Bronchial epithelial cell (primary cell): ENCODE results near the gene MEX3A. TPM values are rescaled to one million over a fixed set of nuclear protein-coding genes. Genes with fewer than 3 reads are reported as not detected.
A peak's percentile ranks its signal among the peaks of the same experiment; 100 is the strongest.

Experiments
- DNase-seq: peaks from one replicate; pipeline ENCODE4 v3.0.0-alpha.2; 2010; ENCODE audit warnings: low read depth
- FAIRE-seq: peaks from 2 replicates; lab custom pipeline; 2011; peaks lifted over from hg19 to GRCh38; lab: Jason Lieb, UNC
- H3K27me3 ChIP-seq: 2 replicates; pipeline ENCODE4 v1.5.1; 2011; ENCODE audit warnings: low read length; ENCODE audit not compliant: control insufficient read depth, insufficient read depth
- H3K36me3 ChIP-seq: 2 replicates; pipeline ENCODE4 v1.5.1; 2011; ENCODE audit warnings: low read length; ENCODE audit not compliant: control insufficient read depth, insufficient read depth
- H3K4me3 ChIP-seq: 2 replicates; pipeline ENCODE4 v1.5.1; 2011; ENCODE audit warnings: mild to moderate bottlenecking, low read depth, low read length, control low read depth
- CTCF ChIP-seq: IDR thresholded peaks from 2 replicates; pipeline ENCODE4 v1.5.1; 2011; ENCODE audit warnings: mild to moderate bottlenecking, moderate library complexity, low read length, control low read depth, inconsistent platforms; ENCODE audit not compliant: insufficient read depth, severe bottlenecking
- total RNA-seq: library from RNA; depleted of rRNA; stranded (reverse); fragments of >200 nt; gene quantifications from 2 replicates; pipeline ENCODE4 v1.2.1, GENCODE V29; 2014

Gene MEX3A
- total RNA-seq, 1 donor from 2014 or later = 0.53 TPM

GRCh38 chr1:156114919-156115513, 32.8 kb upstream of the MEX3A start:
- peak overlapping the region; percentile 100 for H3K4me3 ChIP-seq
- no peaks in the 10 kb centered on the region for H3K27me3 ChIP-seq
- no peak for FAIRE-seq
- DNase-seq = no peak
- peaks cover 4% of the 10 kb centered on the region for H3K36me3 ChIP-seq
- TF ChIP-seq CTCF = no peak

GRCh38 chr1:156114101-156114918, 32.0 kb upstream of the MEX3A start, which contains the start of gene LMNA:
TSS of gene LMNA (plus strand) at chr1:156114711. CDS start at chr1:156114919, 208 bp downstream.
- FAIRE-seq = no peak
- TF ChIP-seq CTCF = no peak
- H3K4me3 ChIP-seq = peak within 1 kb of the TSS; percentile 100
- DNase-seq = peak; percentile 93
- no peaks in the 10 kb centered on the region for H3K27me3 ChIP-seq
- H3K36me3 ChIP-seq = no peaks in the 10 kb centered on the region

- DNase-seq (no peak), FAIRE-seq (no peak)
- TF ChIP-seq CTCF = no peak
- Histone ChIP-seq H3K36me3 (no peaks in the 10 kb centered on the region), H3K27me3 (no peaks in the 10 kb centered on the region), H3K4me3 (no peak overlapping the region)
Observed at GRCh38 chr1:156113282-156113950, 31.2 kb upstream of the MEX3A start.

GRCh38 chr1:156112276-156113137, 30.2 kb upstream of the MEX3A start:
- no peaks in the 10 kb centered on the region for H3K27me3 ChIP-seq
- no peak for DNase-seq
- no peak overlapping the region for H3K4me3 ChIP-seq
- no peak for FAIRE-seq
- no peaks in the 10 kb centered on the region for H3K36me3 ChIP-seq
- no peak for TF ChIP-seq CTCF

GRCh38 chr1:156111355-156111962, 29.2 kb upstream of the MEX3A start:
- no peaks in the 10 kb centered on the region for H3K36me3 ChIP-seq
- TF ChIP-seq CTCF = no peak
- FAIRE-seq = no peak
- H3K4me3 ChIP-seq = no peak overlapping the region
- no peak for DNase-seq
- H3K27me3 ChIP-seq = no peaks in the 10 kb centered on the region
